Measurements from ENCODE around the gene CDCA7.

CDCA7 gene

DNA sequence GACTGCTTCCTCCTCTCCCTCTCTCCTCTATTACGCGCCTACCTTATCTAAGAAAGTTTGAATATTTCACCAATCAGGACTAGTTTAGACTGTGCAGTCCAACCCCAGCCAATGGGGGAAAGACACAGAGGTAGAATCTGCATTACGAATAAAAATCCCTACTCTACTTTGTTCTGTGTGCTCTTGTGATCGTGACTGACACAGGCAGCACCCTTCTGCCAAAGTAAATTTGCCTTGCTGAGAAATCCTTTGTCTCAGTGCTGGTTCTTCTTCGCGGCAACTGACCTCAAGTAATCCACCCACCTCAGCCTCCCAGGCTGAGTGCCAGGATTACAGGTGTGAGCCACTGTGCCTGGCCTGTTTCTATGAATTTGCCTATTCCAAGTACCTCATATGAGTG, 8.6 kb upstream of the CDCA7 start:
- no peaks in the 10 kb centered on the region for H3K9me2 ChIP-seq (replicated peaks; ENCODE audit: insufficient read depth, low read length)
- H3K4me3 ChIP-seq (ENCODE audit: low read length): no peak overlapping the region
- H3K36me3 ChIP-seq (replicated peaks; ENCODE audit: insufficient read depth, low read length): no peaks in the 10 kb centered on the region
- peaks cover 8% of the 10 kb centered on the region for H3K4me1 ChIP-seq (ENCODE audit: low read length)
- TF ChIP-seq EZH2phosphoT487 (IDR thresholded peaks at IDR 0.05; ENCODE audit: low read length): no peak
- TF ChIP-seq, protein P1, sequence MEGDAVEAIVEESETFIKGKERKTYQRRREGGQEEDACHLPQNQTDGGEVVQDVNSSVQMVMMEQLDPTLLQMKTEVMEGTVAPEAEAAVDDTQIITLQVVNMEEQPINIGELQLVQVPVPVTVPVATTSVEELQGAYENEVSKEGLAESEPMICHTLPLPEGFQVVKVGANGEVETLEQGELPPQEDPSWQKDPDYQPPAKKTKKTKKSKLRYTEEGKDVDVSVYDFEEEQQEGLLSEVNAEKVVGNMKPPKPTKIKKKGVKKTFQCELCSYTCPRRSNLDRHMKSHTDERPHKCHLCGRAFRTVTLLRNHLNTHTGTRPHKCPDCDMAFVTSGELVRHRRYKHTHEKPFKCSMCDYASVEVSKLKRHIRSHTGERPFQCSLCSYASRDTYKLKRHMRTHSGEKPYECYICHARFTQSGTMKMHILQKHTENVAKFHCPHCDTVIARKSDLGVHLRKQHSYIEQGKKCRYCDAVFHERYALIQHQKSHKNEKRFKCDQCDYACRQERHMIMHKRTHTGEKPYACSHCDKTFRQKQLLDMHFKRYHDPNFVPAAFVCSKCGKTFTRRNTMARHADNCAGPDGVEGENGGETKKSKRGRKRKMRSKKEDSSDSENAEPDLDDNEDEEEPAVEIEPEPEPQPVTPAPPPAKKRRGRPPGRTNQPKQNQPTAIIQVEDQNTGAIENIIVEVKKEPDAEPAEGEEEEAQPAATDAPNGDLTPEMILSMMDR (IDR thresholded peaks at IDR 0.05; ENCODE audit: low read length): no peak
- TF ChIP-seq EZH2 (optimal IDR thresholded peaks at IDR 0.05; ENCODE audit: low read depth, low read length): no peak
- no peak overlapping the region for H3K9ac ChIP-seq (ENCODE audit: low read length)
- peaks cover 5% of the 10 kb centered on the region for H3F3A ChIP-seq (ENCODE audit: insufficient read depth, low read length)
- peaks cover 26% of the 10 kb centered on the region; the same call in 1 of the 2 replicates for H3K27me3 ChIP-seq (replicated peaks; ENCODE audit: insufficient read depth, low read length)
- H3K4me2 ChIP-seq (ENCODE audit: low read depth, low read length): no peak overlapping the region
- no peak overlapping the region for H2AFZ ChIP-seq (ENCODE audit: low read length)
- H4K20me1 ChIP-seq (ENCODE audit: insufficient read depth, low read length): no peaks in the 10 kb centered on the region
- no peak overlapping the region for H3K27ac ChIP-seq (ENCODE audit: low read length)
- no peaks in the 10 kb centered on the region for H3K9me3 ChIP-seq (replicated peaks; ENCODE audit: insufficient read depth, low read length)
- DNase-seq: no peak
- no peaks in the 10 kb centered on the region for H3K79me2 ChIP-seq (ENCODE audit: low read length)

DNA sequence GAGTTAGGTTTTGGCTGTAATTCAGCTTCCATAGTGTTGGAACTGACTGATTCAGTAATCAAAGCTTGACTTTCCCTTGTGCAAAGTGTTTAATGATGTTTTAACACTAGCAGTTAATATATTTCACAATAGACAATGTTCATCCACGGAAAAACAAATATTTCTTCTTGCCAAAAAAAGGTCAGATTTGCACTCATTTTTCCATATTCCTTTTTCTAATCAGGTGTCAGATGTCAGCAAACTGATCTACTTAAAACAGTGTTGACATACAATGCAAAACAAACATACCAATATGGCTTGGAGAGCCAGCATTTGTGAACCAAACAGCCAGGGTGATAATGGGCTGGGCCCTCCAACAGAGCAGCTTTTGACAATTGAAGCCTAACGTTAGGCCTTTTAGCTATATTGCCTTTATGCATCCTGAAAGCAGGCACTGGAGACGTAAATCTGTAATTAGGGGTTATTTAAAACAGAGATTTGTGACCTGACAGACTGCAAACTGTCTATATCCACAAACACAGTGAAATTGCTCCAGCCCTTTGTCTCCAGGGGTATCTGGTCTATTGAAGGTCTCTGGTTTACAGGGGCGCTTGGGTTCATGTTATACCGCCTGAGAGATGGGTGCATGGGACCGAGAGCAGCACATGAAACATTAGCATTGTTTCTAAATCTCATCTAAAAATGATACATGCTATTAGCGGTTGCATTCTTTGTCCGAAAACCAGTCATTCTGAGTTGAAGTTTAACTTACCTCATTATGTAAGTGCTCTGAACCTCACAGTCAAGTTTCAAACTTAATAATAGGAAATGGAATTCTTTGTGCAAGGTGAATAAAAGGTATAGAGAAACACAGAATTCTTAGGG, 7.1 kb upstream of the CDCA7 start:
- Histone ChIP-seq H2AFZ (ENCODE audit: low read length) (no peak overlapping the region), H4K20me1 (ENCODE audit: insufficient read depth, low read length) (no peaks in the 10 kb centered on the region), H3K27ac (ENCODE audit: low read length) (no peak overlapping the region), H3K4me3 (ENCODE audit: low read length) (no peak overlapping the region), H3K27me3 (replicated peaks; ENCODE audit: insufficient read depth, low read length) (peaks cover 41% of the 10 kb centered on the region), H3K9me2 (replicated peaks; ENCODE audit: insufficient read depth, low read length) (no peaks in the 10 kb centered on the region), H3F3A (ENCODE audit: insufficient read depth, low read length) (peaks cover 5% of the 10 kb centered on the region), H3K9ac (ENCODE audit: low read length) (no peak overlapping the region), H3K36me3 (replicated peaks; ENCODE audit: insufficient read depth, low read length) (no peaks in the 10 kb centered on the region), H3K4me1 (ENCODE audit: low read length) (peaks cover 8% of the 10 kb centered on the region), H3K79me2 (ENCODE audit: low read length) (no peaks in the 10 kb centered on the region), H3K9me3 (replicated peaks; ENCODE audit: insufficient read depth, low read length) (no peaks in the 10 kb centered on the region), H3K4me2 (ENCODE audit: low read depth, low read length) (no peak overlapping the region)
- TF ChIP-seq EZH2phosphoT487 (IDR thresholded peaks at IDR 0.05; ENCODE audit: low read length): no peak
- TF ChIP-seq, protein P1 (IDR thresholded peaks at IDR 0.05; ENCODE audit: low read length): no peak
- no peak for DNase-seq

DNA sequence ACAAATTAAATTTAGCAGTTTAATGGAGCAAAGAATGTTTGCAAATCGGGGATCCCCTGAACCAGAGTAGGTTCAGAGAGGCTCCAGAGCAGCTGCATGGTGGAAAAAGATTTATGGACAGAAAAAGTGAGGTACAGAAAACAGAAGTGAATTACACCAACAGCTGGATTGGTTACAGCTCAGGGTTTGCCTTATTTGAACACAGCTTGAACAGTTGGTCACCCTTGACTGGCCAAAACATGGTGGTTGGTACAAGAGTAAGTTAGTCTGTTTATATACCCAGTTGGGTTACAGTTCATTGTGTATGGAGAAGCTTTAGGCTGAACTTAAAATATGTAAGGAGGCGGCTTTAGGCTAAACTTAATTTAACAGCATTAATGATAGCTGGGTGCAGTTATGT, 5.4 kb upstream of the CDCA7 start:
- H4K20me1 ChIP-seq (ENCODE audit: insufficient read depth, low read length): no peaks in the 10 kb centered on the region
- no peak overlapping the region for H3K9ac ChIP-seq (ENCODE audit: low read length)
- no peak overlapping the region for H3K4me2 ChIP-seq (ENCODE audit: low read depth, low read length)
- H3K79me2 ChIP-seq (ENCODE audit: low read length): no peaks in the 10 kb centered on the region
- peaks cover 12% of the 10 kb centered on the region for H3K4me1 ChIP-seq (ENCODE audit: low read length)
- H3K9me3 ChIP-seq (replicated peaks; ENCODE audit: insufficient read depth, low read length): no peaks in the 10 kb centered on the region
- TF ChIP-seq EZH2phosphoT487 (IDR thresholded peaks at IDR 0.05; ENCODE audit: low read length) (no peak), EZH2 (optimal IDR thresholded peaks at IDR 0.05; ENCODE audit: low read depth, low read length) (no peak)
- TF ChIP-seq, protein P1 (IDR thresholded peaks at IDR 0.05; ENCODE audit: low read length): no peak
- H3K36me3 ChIP-seq (replicated peaks; ENCODE audit: insufficient read depth, low read length): no peaks in the 10 kb centered on the region
- no peaks in the 10 kb centered on the region for H3K9me2 ChIP-seq (replicated peaks; ENCODE audit: insufficient read depth, low read length)
- peaks cover 58% of the 10 kb centered on the region for H3K27me3 ChIP-seq (replicated peaks; ENCODE audit: insufficient read depth, low read length)
- DNase-seq: no peak
- peaks cover 5% of the 10 kb centered on the region for H3F3A ChIP-seq (ENCODE audit: insufficient read depth, low read length)
- H3K27ac ChIP-seq (ENCODE audit: low read length): no peak overlapping the region
- no peak overlapping the region for H3K4me3 ChIP-seq (ENCODE audit: low read length)
- no peak overlapping the region for H2AFZ ChIP-seq (ENCODE audit: low read length)

Measured in MM.1S (cell line).